Liver (tissue), 3 donors: ENCODE results near the gene NAA35.

Experiments used
- NR2F2 ChIP-seq: IDR thresholded peaks from 2 replicates; pipeline ENCODE4 v1.6.1; 2016; ENCODE audit warnings: antibody characterized with exemption
- RAD21 ChIP-seq, 2 donors: IDR thresholded peaks; 2 replicates each; pipeline ENCODE4 v1.6.1; 2016; ENCODE audit warnings: antibody characterized with exemption in 2 of 2, mild to moderate bottlenecking in 2 of 2
- SP1 ChIP-seq: IDR thresholded peaks from 2 replicates; pipeline ENCODE4 v1.6.1; 2018; ENCODE audit warnings: antibody characterized with exemption, mild to moderate bottlenecking
- TF ChIP-seq, protein P1 (sequence below): fragments of 150-350 bp; IDR thresholded peaks from 2 replicates; pipeline ENCODE4 v1.5.1; 2017; ENCODE audit warnings: improper control_type of control experiment, low read depth, low read length; ENCODE audit not compliant: missing input control
- donor health status: healthy.
- donor health status: healthy.

- TF ChIP-seq, protein P1, sequence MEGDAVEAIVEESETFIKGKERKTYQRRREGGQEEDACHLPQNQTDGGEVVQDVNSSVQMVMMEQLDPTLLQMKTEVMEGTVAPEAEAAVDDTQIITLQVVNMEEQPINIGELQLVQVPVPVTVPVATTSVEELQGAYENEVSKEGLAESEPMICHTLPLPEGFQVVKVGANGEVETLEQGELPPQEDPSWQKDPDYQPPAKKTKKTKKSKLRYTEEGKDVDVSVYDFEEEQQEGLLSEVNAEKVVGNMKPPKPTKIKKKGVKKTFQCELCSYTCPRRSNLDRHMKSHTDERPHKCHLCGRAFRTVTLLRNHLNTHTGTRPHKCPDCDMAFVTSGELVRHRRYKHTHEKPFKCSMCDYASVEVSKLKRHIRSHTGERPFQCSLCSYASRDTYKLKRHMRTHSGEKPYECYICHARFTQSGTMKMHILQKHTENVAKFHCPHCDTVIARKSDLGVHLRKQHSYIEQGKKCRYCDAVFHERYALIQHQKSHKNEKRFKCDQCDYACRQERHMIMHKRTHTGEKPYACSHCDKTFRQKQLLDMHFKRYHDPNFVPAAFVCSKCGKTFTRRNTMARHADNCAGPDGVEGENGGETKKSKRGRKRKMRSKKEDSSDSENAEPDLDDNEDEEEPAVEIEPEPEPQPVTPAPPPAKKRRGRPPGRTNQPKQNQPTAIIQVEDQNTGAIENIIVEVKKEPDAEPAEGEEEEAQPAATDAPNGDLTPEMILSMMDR = no peak
- TF ChIP-seq RAD21 (IDR thresholded peaks at IDR 0.05) = no peak
- TF ChIP-seq NR2F2 = no peak
- TF ChIP-seq SP1 = no peak
Measured at GRCh38 chr9:86045654-86046053, 104.7 kb downstream of the NAA35 start.
